Panc1 (cell line): ENCODE data around the gene PLEKHG4B. TPM values are rescaled to one million over a fixed set of nuclear protein-coding genes. Genes with fewer than 3 reads are reported as not detected.

Source experiments
- ATAC-seq: fragments of 200-7000 bp; cut with Tn5 transposase; 2 replicates; pipeline ENCODE4 v1.9.1; 2020; ENCODE audit warnings: mild to moderate bottlenecking, moderate library complexity
- BruUV-seq: library from RNA; stranded (reverse); fragments of 400-500 nt; replicated peaks from 2 replicates; lab custom pipeline; 2021; lab: Mats Ljungman, UMichigan
- CTCF ChIA-PET: fragments of 300-600 bp; sonication (Branson Sonifier 250); formaldehyde crosslinking; loops from one replicate; lab custom pipeline; 2022; ENCODE audit warnings: antibody characterized with exemption; lab: Charles Lee
- POLR2A ChIA-PET: fragments of 300-600 bp; sonication (Branson Sonifier 250); formaldehyde crosslinking; loops from one replicate; lab custom pipeline; 2022; ENCODE audit warnings: antibody characterized with exemption; lab: Charles Lee
- DNase-seq: peaks from one replicate; pipeline ENCODE4 v3.0.0-alpha.2; 2010; ENCODE audit warnings: low read depth, low spot score
- H3K27ac ChIP-seq: 2 replicates; pipeline ENCODE4 v1.5.1; 2011; ENCODE audit warnings: mild to moderate bottlenecking, low read length, inconsistent platforms
- H3K27me3 ChIP-seq: fragments of 200-500 bp; sonication (Bioruptor generic); 2 replicates; pipeline ENCODE4 v1.6.0; 2014; ENCODE audit warnings: low read length, inconsistent platforms; ENCODE audit not compliant: control insufficient read depth, insufficient read depth
- H3K36me3 ChIP-seq: fragments of 200-500 bp; sonication (Bioruptor generic); 2 replicates; pipeline ENCODE4 v1.5.1; 2014; ENCODE audit warnings: inconsistent platforms, mild to moderate bottlenecking, low read length, moderate library complexity; ENCODE audit not compliant: control insufficient read depth, insufficient read depth
- H3K4me1 ChIP-seq: 2 replicates; pipeline ENCODE4 v1.5.1; 2011; ENCODE audit warnings: inconsistent platforms, mild to moderate bottlenecking, low read length, moderate library complexity; ENCODE audit not compliant: control insufficient read depth, insufficient read depth
- H3K4me3 ChIP-seq, 2 experiments: 2 replicates each; pipeline ENCODE4 v1.5.1; 2011 to 2012; ENCODE audit warnings: low read depth in 2 of 2, low read length in 2 of 2, mild to moderate bottlenecking in 2 of 2, inconsistent platforms in 1 of 2, moderate library complexity in 1 of 2
- H3K9me3 ChIP-seq: fragments of 200-500 bp; sonication (Bioruptor generic); 2 replicates; pipeline ENCODE4 v1.5.1; 2014; ENCODE audit warnings: low read depth, mild to moderate bottlenecking, inconsistent platforms, low read length, moderate library complexity; ENCODE audit not compliant: control insufficient read depth, insufficient read depth
- POLR2AphosphoS5 ChIP-seq: IDR thresholded peaks from 2 replicates; pipeline ENCODE4 v1.6.1; 2012; ENCODE audit warnings: mild to moderate bottlenecking, low read depth, low read length, moderate library complexity
- SIN3A ChIP-seq: IDR thresholded peaks from 2 replicates; pipeline ENCODE4 v1.6.1; 2012; ENCODE audit warnings: low read depth, mild to moderate bottlenecking, low read length, moderate library complexity, borderline replicate concordance; ENCODE audit not compliant: insufficient read depth
- TCF7L2 ChIP-seq: IDR thresholded peaks from 2 replicates; pipeline ENCODE4 v1.6.1; 2011; ENCODE audit warnings: mild to moderate bottlenecking, low read depth, low read length, inconsistent platforms
- in situ Hi-C: cut with HindIII; loops from 2 replicates; pipeline ENCODE4 v1.10.0; 2016; ENCODE audit warnings: low sequenced_read_pairs, low pct_unique_long_range_greater_than_20kb
- intact Hi-C: fragments of 100-400 bp; cut with micrococcal nuclease; formaldehyde crosslinking; loops from one replicate; pipeline ENCODE4 v1.10.0; 2022; ENCODE audit not compliant: unreplicated experiment
- total RNA-seq: library from RNA; stranded (reverse); gene quantifications from one replicate; pipeline ENCODE4 v1.2.1, GENCODE V29; 2021; ENCODE audit not compliant: unreplicated experiment
- TF ChIP-seq, protein P1 (sequence below): fragments of 450-650 bp; IDR thresholded peaks from 2 replicates; pipeline ENCODE4 v1.5.1; 2017; ENCODE audit warnings: mild to moderate bottlenecking
- TF ChIP-seq, protein P2 (sequence below), 2 experiments: IDR thresholded peaks; 2 replicates each; pipeline ENCODE4 v1.6.1; 2011 to 2012; ENCODE audit warnings: low read depth in 2 of 2, control low read depth in 1 of 2, low read length in 1 of 2, mild to moderate bottlenecking in 1 of 2, moderate library complexity in 1 of 2; ENCODE audit not compliant: insufficient read depth in 1 of 2

PLEKHG4B gene
- total RNA-seq, 1 experiment from 2014 or later: 8.9 TPM

GRCh38 chr5:192970-193831, 101.2 kb downstream of the PLEKHG4B start:
- Histone ChIP-seq H3K27ac (no peak overlapping the region), H3K4me3 (no peak overlapping the region), H3K9me3 (no peaks in the 10 kb centered on the region), H3K4me1 (peaks cover 46% of the 10 kb centered on the region), H3K27me3 (no peaks in the 10 kb centered on the region), H3K36me3 (no peaks in the 10 kb centered on the region)
- intact Hi-C loops (no loop called here), in situ Hi-C loops (no loop called here)
- ChIA-PET CTCF (no interaction called here), POLR2A (no interaction called here)
- ATAC-seq (no peak), DNase-seq (no peak)
- no peak for TF ChIP-seq TCF7L2
- TF ChIP-seq POLR2AphosphoS5: no peak
- TF ChIP-seq, protein P1, sequence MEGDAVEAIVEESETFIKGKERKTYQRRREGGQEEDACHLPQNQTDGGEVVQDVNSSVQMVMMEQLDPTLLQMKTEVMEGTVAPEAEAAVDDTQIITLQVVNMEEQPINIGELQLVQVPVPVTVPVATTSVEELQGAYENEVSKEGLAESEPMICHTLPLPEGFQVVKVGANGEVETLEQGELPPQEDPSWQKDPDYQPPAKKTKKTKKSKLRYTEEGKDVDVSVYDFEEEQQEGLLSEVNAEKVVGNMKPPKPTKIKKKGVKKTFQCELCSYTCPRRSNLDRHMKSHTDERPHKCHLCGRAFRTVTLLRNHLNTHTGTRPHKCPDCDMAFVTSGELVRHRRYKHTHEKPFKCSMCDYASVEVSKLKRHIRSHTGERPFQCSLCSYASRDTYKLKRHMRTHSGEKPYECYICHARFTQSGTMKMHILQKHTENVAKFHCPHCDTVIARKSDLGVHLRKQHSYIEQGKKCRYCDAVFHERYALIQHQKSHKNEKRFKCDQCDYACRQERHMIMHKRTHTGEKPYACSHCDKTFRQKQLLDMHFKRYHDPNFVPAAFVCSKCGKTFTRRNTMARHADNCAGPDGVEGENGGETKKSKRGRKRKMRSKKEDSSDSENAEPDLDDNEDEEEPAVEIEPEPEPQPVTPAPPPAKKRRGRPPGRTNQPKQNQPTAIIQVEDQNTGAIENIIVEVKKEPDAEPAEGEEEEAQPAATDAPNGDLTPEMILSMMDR: no peak
- TF ChIP-seq, protein P2, sequence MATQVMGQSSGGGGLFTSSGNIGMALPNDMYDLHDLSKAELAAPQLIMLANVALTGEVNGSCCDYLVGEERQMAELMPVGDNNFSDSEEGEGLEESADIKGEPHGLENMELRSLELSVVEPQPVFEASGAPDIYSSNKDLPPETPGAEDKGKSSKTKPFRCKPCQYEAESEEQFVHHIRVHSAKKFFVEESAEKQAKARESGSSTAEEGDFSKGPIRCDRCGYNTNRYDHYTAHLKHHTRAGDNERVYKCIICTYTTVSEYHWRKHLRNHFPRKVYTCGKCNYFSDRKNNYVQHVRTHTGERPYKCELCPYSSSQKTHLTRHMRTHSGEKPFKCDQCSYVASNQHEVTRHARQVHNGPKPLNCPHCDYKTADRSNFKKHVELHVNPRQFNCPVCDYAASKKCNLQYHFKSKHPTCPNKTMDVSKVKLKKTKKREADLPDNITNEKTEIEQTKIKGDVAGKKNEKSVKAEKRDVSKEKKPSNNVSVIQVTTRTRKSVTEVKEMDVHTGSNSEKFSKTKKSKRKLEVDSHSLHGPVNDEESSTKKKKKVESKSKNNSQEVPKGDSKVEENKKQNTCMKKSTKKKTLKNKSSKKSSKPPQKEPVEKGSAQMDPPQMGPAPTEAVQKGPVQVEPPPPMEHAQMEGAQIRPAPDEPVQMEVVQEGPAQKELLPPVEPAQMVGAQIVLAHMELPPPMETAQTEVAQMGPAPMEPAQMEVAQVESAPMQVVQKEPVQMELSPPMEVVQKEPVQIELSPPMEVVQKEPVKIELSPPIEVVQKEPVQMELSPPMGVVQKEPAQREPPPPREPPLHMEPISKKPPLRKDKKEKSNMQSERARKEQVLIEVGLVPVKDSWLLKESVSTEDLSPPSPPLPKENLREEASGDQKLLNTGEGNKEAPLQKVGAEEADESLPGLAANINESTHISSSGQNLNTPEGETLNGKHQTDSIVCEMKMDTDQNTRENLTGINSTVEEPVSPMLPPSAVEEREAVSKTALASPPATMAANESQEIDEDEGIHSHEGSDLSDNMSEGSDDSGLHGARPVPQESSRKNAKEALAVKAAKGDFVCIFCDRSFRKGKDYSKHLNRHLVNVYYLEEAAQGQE (IDR thresholded peaks at IDR 0.05; ENCODE audit: insufficient read depth in 1 of 2, low read depth in 2 of 2, low read length in 1 of 2): no peak
- no peak for TF ChIP-seq SIN3A
- BruUV-seq: no TSS peak

DNA sequence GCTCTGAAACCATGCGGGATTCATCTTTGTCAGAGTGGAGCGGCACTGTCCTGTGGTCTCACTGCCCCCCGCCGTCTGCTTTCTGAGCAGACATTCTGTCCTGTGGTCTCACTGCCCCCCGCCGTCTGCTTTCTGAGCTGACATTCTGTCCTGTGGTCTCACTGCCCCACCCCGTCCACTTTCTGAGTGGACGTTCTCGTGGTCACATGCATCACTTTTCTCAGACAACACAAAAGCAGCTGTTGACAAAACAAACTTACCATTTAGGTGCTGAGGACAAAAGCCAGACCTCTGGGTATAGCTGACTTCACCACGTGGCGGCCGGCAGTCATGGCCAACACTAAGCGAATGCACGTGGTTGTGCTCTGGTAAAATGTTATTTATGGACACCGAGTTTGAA, 102.1 kb downstream of the PLEKHG4B start:
- TF ChIP-seq, protein P2 (IDR thresholded peaks at IDR 0.05; ENCODE audit: insufficient read depth in 1 of 2, low read depth in 2 of 2, low read length in 1 of 2): no peak
- TF ChIP-seq TCF7L2 (no peak), POLR2AphosphoS5 (no peak), SIN3A (no peak)
- TF ChIP-seq, protein P1: no peak
- intact Hi-C loops (no loop called here), in situ Hi-C loops (no loop called here)
- POLR2A ChIA-PET: no interaction called here
- no peaks in the 10 kb centered on the region for H3K27me3 ChIP-seq
- no TSS peak for BruUV-seq
- H3K4me1 ChIP-seq: peaks cover 37% of the 10 kb centered on the region
- ATAC-seq (no peak), DNase-seq (no peak)
- no peak overlapping the region for H3K4me3 ChIP-seq
- no peak overlapping the region for H3K27ac ChIP-seq
- CTCF ChIA-PET: no interaction called here
- H3K9me3 ChIP-seq: no peaks in the 10 kb centered on the region
- H3K36me3 ChIP-seq: no peaks in the 10 kb centered on the region
